ENCODE data around the gene DDX17. TPM values are rescaled to one million over a fixed set of nuclear protein-coding genes. Genes with fewer than 3 reads are reported as not detected.
A peak's percentile ranks its signal among the peaks of the same experiment; 100 is the strongest.

DDX17 gene
- total and polyA plus RNA-seq, 9 of the 15 experiments (the other 6 are each of a cell fraction or from before 2014, with no cell fraction given), result 17.6 to 421 (median 189) TPM

DNA sequence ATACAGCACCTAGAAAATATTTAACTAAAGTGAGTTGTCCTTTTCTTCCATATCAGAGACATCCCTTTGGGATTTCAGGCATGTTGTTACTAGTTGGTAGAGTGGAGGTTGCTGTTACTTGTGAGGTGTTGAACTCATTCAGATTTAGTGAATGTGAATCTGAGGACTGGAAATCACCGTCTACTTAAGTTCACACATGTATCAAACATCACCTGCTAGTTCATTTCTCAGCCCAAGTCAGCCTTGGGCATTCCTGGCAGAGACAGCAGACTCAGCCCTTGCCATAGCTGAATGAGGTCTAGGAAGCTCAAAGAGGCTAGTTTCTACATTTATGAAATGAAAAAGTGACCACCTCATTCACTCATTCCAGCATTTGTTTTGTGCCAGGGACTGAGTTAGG lies 28.5 kb downstream of the DDX17 start (continued):
- TF ChIP-seq, protein P1, sequence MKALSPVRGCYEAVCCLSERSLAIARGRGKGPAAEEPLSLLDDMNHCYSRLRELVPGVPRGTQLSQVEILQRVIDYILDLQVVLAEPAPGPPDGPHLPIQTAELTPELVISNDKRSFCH (CRISPR knock-in tag; IDR thresholded peaks at IDR 0.05), result no peak
- TF ChIP-seq, protein P1 (tag; IDR thresholded peaks at IDR 0.05), result no peak
- no peak for TF ChIP-seq WHSC1 (IDR thresholded peaks at IDR 0.05; ENCODE audit: low read length)
- TF ChIP-seq HNRNPLL (IDR thresholded peaks at IDR 0.05; ENCODE audit: low read depth, low read length, poor library complexity, severe bottlenecking), result no peak

DNA sequence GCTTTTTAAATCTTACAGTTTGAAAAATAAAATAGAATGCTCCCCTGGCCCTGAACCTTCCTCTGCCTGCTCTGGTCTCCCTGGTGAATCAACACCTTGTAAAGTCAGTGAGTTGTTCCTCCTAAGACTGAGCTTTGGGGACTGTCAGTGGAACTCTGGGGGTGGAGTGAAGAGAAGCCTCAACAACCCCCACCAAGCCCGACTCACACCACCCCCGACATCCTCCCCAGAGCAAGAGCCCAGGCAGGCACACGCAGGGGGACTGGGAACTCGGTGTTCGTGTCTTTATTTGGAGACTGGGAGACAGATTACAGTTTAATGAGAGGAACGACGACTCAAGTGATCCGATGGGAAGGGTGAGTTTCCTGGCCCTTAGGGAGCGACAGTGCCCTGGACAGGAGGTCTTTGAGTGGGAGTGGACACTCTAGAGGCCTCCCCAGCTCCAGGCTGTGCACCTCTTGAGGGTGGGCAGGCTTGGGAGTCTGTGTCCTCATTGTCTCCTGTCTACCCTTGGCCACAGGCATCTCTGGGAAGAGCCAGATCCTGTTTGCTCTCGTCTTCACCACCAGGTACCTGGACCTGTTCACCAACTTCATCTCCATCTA lies 32.0 kb downstream of the DDX17 start:
- H3K4me1 ChIP-seq (replicated peaks in 1 of 2; ENCODE audit: control insufficient read depth in 2 of 2, insufficient read depth in 2 of 2, low read length in 2 of 2), result peaks cover 0 to 4% of the 10 kb centered on the region in 2 experiments; a peak in 2 of 5 replicates
- FAIRE-seq, result no peak
- in situ Hi-C loops (cut with MboI), result no loop called here
- H2AFZ ChIP-seq (ENCODE audit: low read depth, low read length), result no peak overlapping the region
- CTCF ChIA-PET (ENCODE audit: low intra/inter-chr PET ratio), result no interaction called here
- intact Hi-C loops (cut with micrococcal nuclease), result no loop called here
- no peak for TF ChIP-seq ZBTB1 (CRISPR knock-in tag; IDR thresholded peaks at IDR 0.05; ENCODE audit: borderline replicate concordance, low read depth)
- TF ChIP-seq ZNF324 (CRISPR knock-in tag; IDR thresholded peaks at IDR 0.05), result no peak
- TF ChIP-seq, protein P2, sequence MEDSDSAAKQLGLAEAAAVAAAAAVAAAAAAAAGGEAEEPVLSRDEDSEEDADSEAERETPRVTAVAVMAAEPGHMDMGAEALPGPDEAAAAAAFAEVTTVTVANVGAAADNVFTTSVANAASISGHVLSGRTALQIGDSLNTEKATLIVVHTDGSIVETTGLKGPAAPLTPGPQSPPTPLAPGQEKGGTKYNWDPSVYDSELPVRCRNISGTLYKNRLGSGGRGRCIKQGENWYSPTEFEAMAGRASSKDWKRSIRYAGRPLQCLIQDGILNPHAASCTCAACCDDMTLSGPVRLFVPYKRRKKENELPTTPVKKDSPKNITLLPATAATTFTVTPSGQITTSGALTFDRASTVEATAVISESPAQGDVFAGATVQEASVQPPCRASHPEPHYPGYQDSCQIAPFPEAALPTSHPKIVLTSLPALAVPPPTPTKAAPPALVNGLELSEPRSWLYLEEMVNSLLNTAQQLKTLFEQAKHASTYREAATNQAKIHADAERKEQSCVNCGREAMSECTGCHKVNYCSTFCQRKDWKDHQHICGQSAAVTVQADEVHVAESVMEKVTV (CRISPR knock-in tag; IDR thresholded peaks at IDR 0.05), result no peak
- no peak for TF ChIP-seq KLF13 (tag; IDR thresholded peaks at IDR 0.05; ENCODE audit: borderline replicate concordance, low read depth)
- 42% methylated on average over 7 of the region's 10 CpGs for WGBS (ENCODE audit: insufficient coverage, low coverage, missing lambda C conversion rate)
- DNase-seq (ENCODE audit: extremely low read depth in 1 of 4, low spot score in 3 of 4), result no peak
- H3K4me3 ChIP-seq, result no peak overlapping the region
- H4K20me1 ChIP-seq (replicated peaks; ENCODE audit: control insufficient read depth, insufficient read depth, low read length), result no peaks in the 10 kb centered on the region
- H3K9ac ChIP-seq (ENCODE audit: insufficient read depth in 1 of 2, low read depth in 2 of 2, low read length in 2 of 2), result peak overlapping the region in 1 of 2 experiments; percentile 27; a peak in 1 of 4 replicates
- no peak overlapping the region for H3K27ac ChIP-seq (ENCODE audit: extremely low read depth, low read depth, low read length)
- H3K79me2 ChIP-seq (ENCODE audit: control insufficient read depth, insufficient read depth, low read length), result no peaks in the 10 kb centered on the region; the same call in 2 of the 3 replicates
- H3K9me3 ChIP-seq (replicated peaks; ENCODE audit: control insufficient read depth, insufficient read depth, low read depth, low read length), result no peaks in the 10 kb centered on the region
- POLR2A ChIA-PET, result interaction anchor here (1.4 to 1.7 kb wide), 2 partner anchors 11 to 14 kb away, joined by 3 to 5 read pairs; no protein-coding TSS in a partner anchor
- H3K9me1 ChIP-seq (ENCODE audit: control insufficient read depth, insufficient read depth, low read length), result no peaks in the 10 kb centered on the region
- H3K36me3 ChIP-seq (ENCODE audit: control insufficient read depth, insufficient read depth, low read length), result peaks cover 5% of the 10 kb centered on the region; the same call in 2 of the 3 replicates
- no peak; the same call in 1 of the 3 replicates for ATAC-seq
- BruUV-seq (replicated peaks), result no TSS peak
- H3K27me3 ChIP-seq (ENCODE audit: control insufficient read depth in 2 of 2, insufficient read depth in 2 of 2, low read length in 2 of 2), result no peaks in the 10 kb centered on the region
- no peak overlapping the region for H3K4me2 ChIP-seq (ENCODE audit: insufficient read depth, low read length)
